G401.6 (cell line): ENCODE results near the gene CACNA1G.

Experiments used
- FAIRE-seq: peaks from 2 replicates; lab custom pipeline; 2012; peaks lifted over from hg19 to GRCh38; lab: Jason Lieb, UNC

The CACNA1G gene

DNA sequence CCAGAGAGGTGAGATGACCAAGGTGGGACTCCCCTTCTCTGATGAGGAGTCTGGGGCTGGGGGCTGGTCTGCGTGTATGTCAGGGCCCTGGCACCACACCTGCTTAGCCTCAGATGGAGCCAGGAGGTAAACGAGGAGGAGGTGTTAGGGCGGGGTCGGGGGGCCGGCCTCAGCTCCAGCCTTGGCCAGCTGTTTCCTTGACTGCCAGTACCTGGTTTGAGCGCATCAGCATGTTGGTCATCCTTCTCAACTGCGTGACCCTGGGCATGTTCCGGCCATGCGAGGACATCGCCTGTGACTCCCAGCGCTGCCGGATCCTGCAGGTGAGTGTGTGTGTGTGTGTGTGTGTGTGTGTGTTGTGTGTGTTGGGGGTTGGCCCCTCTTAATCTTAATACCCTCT, 8.1 kb downstream of the CACNA1G start:
- no peak for FAIRE-seq

DNA sequence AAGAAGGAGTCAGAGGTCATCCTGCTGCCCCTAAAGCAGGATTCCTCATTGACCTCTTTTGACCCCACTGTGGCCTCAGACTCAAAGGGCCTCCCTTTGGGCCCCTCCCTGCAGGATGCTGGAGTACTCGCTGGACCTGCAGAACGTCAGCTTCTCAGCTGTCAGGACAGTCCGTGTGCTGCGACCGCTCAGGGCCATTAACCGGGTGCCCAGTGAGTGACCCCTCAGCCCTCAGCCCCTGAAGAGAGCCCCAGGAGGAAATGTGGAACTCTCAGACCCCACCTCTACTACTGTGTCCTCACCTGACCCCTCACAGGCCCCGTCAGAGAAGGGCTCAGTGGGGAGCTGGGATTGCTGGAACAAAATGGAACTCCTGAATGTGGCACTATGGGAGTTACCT, 9.1 kb downstream of the CACNA1G start:
- no peak for FAIRE-seq

DNA sequence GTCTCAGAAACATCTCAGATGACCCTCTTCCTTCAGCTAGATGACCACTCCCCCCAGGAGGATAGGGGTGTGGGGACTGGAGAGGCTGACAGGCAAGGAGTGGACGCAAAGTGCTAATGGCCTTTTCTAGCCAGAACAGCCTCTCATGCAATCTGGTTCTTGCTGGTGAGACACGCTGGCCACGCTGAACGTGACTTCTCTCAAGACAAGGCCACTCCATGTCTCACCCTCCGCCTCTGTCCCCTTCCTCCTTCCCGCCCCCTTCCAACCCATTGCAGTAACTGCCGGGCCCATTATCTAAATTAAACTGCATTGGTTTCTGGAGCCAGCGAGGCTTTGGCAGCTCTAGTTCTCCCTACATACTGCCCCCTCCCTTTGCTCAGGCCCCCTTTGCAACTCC, 9.5 kb downstream of the CACNA1G start:
- FAIRE-seq, result no peak

GRCh38 chr17:50570528-50570927, 10.0 kb downstream of the CACNA1G start:
- no peak for FAIRE-seq

GRCh38 chr17:50571681-50572080, 11.2 kb downstream of the CACNA1G start:
- FAIRE-seq, result no peak

DNA sequence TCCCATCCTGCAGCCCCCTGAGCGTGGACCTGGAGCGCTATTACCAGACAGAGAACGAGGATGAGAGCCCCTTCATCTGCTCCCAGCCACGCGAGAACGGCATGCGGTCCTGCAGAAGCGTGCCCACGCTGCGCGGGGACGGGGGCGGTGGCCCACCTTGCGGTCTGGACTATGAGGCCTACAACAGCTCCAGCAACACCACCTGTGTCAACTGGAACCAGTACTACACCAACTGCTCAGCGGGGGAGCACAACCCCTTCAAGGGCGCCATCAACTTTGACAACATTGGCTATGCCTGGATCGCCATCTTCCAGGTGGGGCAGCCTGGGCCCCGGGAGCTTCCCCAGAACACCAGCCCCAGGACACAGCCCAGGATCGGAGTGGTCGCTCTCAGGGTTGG, 12.0 kb downstream of the CACNA1G start:
- FAIRE-seq, result no peak

- FAIRE-seq, result no peak
Observed at GRCh38 chr17:50573866-50574611, 13.5 kb downstream of the CACNA1G start.

- FAIRE-seq, result no peak
Observed at GRCh38 chr17:50575581-50576210, 15.2 kb downstream of the CACNA1G start.

DNA sequence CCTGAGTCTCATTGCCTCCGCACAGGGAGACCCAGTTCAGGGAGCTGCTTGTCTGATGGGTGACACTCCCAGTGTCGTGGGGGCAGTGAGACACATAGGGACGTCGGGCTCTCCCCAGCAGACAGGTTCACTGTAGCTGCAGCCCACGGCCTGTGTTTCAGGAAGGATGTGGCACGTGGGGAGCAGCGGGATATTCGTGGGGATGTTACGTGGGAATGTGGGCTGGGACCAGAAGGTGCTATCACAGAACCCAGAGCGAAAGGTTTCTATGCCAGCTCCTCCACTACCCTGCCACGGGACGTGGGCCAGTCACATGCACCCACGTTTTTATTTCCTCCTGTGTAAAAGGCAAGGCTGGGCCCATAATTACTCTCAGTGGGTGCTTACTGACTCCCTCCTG, 16.3 kb downstream of the CACNA1G start:
- FAIRE-seq, result no peak

GRCh38 chr17:50577451-50577954, 17.0 kb downstream of the CACNA1G start:
- FAIRE-seq, result no peak

DNA sequence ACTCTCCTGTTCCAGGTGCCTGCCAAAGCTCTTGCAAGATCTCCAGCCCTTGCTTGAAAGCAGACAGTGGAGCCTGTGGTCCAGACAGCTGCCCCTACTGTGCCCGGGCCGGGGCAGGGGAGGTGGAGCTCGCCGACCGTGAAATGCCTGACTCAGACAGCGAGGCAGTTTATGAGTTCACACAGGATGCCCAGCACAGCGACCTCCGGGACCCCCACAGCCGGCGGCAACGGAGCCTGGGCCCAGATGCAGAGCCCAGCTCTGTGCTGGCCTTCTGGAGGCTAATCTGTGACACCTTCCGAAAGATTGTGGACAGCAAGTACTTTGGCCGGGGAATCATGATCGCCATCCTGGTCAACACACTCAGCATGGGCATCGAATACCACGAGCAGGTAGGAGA, 17.7 kb downstream of the CACNA1G start:
- FAIRE-seq, result no peak

- no peak for FAIRE-seq
Observed at GRCh38 chr17:50579399-50579798, 18.9 kb downstream of the CACNA1G start.

GRCh38 chr17:50580646-50581045, 20.1 kb downstream of the CACNA1G start:
- FAIRE-seq, result no peak

DNA sequence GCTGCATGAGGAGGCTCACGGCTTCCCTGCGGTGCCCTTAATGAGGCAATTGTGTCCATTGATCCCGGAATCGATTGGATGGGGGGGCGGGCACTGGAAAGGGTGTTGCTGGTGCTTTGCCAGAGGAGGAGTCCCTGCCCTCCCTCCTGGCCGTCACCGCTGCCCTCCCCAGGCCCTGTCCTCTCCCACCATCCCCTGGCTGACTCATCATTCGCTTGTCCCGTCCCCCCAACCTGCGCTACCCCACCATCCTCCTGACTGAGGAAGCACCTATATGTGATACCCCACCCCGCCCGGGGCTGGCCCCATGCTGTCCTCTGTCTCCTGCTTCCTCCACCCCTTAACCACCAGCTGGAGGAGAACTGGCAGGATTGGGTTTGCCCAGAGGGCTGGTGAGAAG, 20.8 kb downstream of the CACNA1G start:
- FAIRE-seq, result no peak

- no peak for FAIRE-seq
Observed at GRCh38 chr17:50582741-50583140, 22.2 kb downstream of the CACNA1G start.

DNA sequence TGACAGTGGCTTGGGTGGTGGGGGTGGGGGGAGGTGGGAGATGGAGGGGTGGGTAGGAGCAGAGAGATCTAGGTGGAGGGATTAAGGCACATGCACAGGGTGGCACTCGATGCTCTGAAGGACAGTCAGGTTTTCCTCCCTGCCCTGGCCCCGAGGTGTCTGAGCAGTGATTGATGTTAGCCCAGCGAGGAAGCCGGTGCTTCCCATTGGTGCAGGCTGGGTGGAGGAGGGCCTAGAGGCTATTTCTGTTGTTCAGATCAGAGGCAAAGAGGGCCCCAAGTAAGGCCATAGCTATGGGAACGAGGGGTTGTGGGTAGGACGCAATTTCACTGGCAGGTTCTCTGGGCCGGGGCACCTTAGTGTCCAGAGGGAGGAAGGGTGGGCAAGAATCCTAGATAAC, 23.1 kb downstream of the CACNA1G start:
- no peak for FAIRE-seq

GRCh38 chr17:50584116-50584515, 23.6 kb downstream of the CACNA1G start:
- no peak for FAIRE-seq

DNA sequence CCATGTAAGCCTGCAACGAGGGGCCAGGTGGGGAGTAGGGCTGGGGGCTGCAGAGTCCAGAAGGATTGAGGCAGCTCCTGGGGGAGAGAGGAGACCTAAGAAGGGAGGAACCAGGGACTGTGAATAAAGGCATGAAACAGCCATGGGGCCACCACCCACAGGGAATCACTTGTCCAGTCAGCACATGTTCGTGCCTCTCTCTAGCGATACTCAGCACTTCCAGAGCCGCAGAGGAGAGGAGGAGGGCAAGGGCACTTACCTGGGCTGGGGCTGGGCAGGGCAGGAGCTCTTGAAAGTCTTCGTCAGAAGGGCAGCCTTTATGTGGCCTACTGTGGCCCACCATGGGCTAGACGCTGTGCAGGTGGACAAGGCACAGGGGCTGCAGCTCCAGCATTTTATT, 24.2 kb downstream of the CACNA1G start:
- FAIRE-seq, result no peak

- FAIRE-seq, result no peak
Observed at GRCh38 chr17:50585346-50585745, 24.8 kb downstream of the CACNA1G start.

- FAIRE-seq, result no peak
Observed at GRCh38 chr17:50585891-50586290, 25.4 kb downstream of the CACNA1G start.

DNA sequence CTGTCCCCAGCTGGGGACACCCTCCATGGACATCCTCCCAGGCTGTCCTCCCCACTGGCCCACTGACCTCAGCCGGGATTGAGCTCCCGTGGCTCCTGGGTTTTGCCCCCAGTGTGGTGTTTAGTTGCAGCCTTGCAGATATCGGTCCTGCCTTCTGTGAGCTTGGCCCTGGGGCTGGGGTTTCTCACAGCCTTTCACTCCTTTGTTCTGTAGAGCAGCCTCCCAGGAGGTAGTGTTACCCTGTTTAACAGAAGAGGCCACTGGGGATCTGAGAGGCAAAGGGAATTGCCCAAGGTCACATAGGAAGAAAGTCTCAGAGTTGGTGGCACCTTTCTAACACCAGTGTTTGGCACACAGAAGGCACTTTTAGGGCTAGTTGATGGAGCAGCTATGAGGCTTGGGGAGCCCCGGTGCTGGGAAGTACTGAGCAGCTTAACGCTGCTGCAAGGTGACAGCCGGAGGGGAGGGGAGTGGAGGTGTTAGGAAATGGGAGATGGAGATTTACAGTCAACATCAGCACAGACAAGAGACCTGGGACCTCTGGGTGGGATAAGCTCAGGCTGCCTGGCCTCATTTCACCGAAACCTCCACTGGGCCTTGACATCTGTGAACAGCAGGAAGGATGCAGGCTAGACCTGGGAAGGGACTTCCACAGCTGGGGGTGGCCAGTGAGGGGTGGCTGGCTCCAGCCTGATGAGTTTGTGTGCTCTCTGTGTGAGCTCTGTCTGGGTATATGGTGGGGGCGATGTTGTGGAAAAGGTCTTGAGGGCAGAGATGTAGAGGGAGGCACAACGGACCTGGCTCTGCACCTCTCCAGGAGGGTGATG, 26.1 kb downstream of the CACNA1G start:
- FAIRE-seq, result no peak

- FAIRE-seq, result no peak
Observed at GRCh38 chr17:50587571-50587970, 27.1 kb downstream of the CACNA1G start.

GRCh38 chr17:50588391-50589049, 28.0 kb downstream of the CACNA1G start:
- FAIRE-seq, result no peak
